ENCODE measurements around the gene KL. TPM values are rescaled to one million over a fixed set of nuclear protein-coding genes. Genes with fewer than 3 reads are reported as not detected.

The KL gene
- total RNA-seq, 1 experiment from 2014 or later: not detected

GRCh38 chr13:33058776-33059327 lies 42.6 kb downstream of the KL start:
- DNase-seq (ENCODE audit: low spot score): no peak
- Mint-ChIP-seq H3K27me3 (ENCODE audit: low read depth) (no peaks in the 10 kb centered on the region), H3K27ac (no peak overlapping the region), H3K9me3 (no peaks in the 10 kb centered on the region), H3K4me3 (no peak overlapping the region), H3K4me1 (no peaks in the 10 kb centered on the region), H3K36me3 (no peaks in the 10 kb centered on the region)
- ATAC-seq: no peak
- CTCF ChIA-PET: no interaction called here
- TF ChIP-seq E2F1 (CRISPR knock-in tag; IDR thresholded peaks at IDR 0.05) (no peak), USF2 (CRISPR knock-in tag; IDR thresholded peaks at IDR 0.05) (no peak), FOXP4 (CRISPR knock-in tag; IDR thresholded peaks at IDR 0.05) (no peak), TEAD4 (CRISPR knock-in tag; IDR thresholded peaks at IDR 0.05) (no peak), ZBTB21 (CRISPR knock-in tag; IDR thresholded peaks at IDR 0.05; ENCODE audit: borderline replicate concordance) (no peak), USF1 (CRISPR knock-in tag; IDR thresholded peaks at IDR 0.05) (no peak), FOXK1 (CRISPR knock-in tag; IDR thresholded peaks at IDR 0.05) (no peak), GRHL2 (CRISPR knock-in tag; IDR thresholded peaks at IDR 0.05; ENCODE audit: insufficient replicate concordance, severe bottlenecking) (no peak), ZNF138 (CRISPR knock-in tag; conservative IDR thresholded peaks at IDR 0.05) (no peak), HMGXB4 (CRISPR knock-in tag; IDR thresholded peaks at IDR 0.05) (no peak), TEAD1 (CRISPR knock-in tag; IDR thresholded peaks at IDR 0.05) (no peak), ATF1 (CRISPR knock-in tag; IDR thresholded peaks at IDR 0.05) (no peak), MAX (CRISPR knock-in tag; IDR thresholded peaks at IDR 0.05) (no peak), JUN (CRISPR knock-in tag; IDR thresholded peaks at IDR 0.05) (no peak)
- POLR2A ChIA-PET: no interaction called here

- H3K4me3 Mint-ChIP-seq: no peak overlapping the region
- no peaks in the 10 kb centered on the region for H3K27me3 Mint-ChIP-seq (ENCODE audit: low read depth)
- no peak for TF ChIP-seq ZNF138 (CRISPR knock-in tag; conservative IDR thresholded peaks at IDR 0.05)
- no peak for TF ChIP-seq AFF4 (CRISPR knock-in tag; IDR thresholded peaks at IDR 0.05; ENCODE audit: borderline replicate concordance)
- TF ChIP-seq MAX (CRISPR knock-in tag; IDR thresholded peaks at IDR 0.05): no peak
- TF ChIP-seq EMX1 (CRISPR knock-in tag; IDR thresholded peaks at IDR 0.05): no peak
- TF ChIP-seq IRF2 (CRISPR knock-in tag; IDR thresholded peaks at IDR 0.05; ENCODE audit: borderline replicate concordance, low read depth): no peak
- no peak for TF ChIP-seq RELA (CRISPR knock-in tag; IDR thresholded peaks at IDR 0.05; ENCODE audit: borderline replicate concordance)
- TF ChIP-seq FOXP4 (CRISPR knock-in tag; IDR thresholded peaks at IDR 0.05): no peak
- CTCF ChIA-PET: no interaction called here
- no peaks in the 10 kb centered on the region for H3K9me3 Mint-ChIP-seq
- no peaks in the 10 kb centered on the region for H3K4me1 Mint-ChIP-seq
- POLR2A ChIA-PET: no interaction called here
- no peaks in the 10 kb centered on the region for H3K36me3 Mint-ChIP-seq
- ATAC-seq: no peak
- no peak overlapping the region for H3K27ac Mint-ChIP-seq
- DNase-seq (ENCODE audit: low spot score): no peak
Observed at GRCh38 chr13:33060815-33061214, 44.6 kb downstream of the KL start.
